DMS 273 treated with DMSO at 0.1 percent for 48 hours (cell line): ENCODE measurements around the gene EHMT1.
"Not testable (repeated sequence)": the region's sequence is repeated elsewhere in the genome, so short reads cannot be mapped to it uniquely, and the experiment has no call there.

Experiments
- DNase-seq: peaks from one replicate; lab custom pipeline; 2025; lab: John Stamatoyannopoulos, UW

EHMT1 gene

GRCh38 chr9:137720571-137721110, 101.8 kb downstream of the EHMT1 start:
- DNase-seq, result no peak

GRCh38 chr9:137721479-137721878, 102.7 kb downstream of the EHMT1 start:
- no peak for DNase-seq

- DNase-seq, result no peak
Measured at GRCh38 chr9:137721899-137722298, 103.1 kb downstream of the EHMT1 start.

GRCh38 chr9:137722481-137722880, 103.7 kb downstream of the EHMT1 start:
- DNase-seq, result no peak

GRCh38 chr9:137723356-137723755, 104.6 kb downstream of the EHMT1 start:
- DNase-seq, result not testable (repeated sequence)

- no peak for DNase-seq
Measured at GRCh38 chr9:137723783-137724445, 105.1 kb downstream of the EHMT1 start.

- DNase-seq, result no peak
Measured at GRCh38 chr9:137724818-137725240, 106.0 kb downstream of the EHMT1 start.

- no peak for DNase-seq
Measured at GRCh38 chr9:137725598-137725997, 106.8 kb downstream of the EHMT1 start.

GRCh38 chr9:137726336-137726735, 107.5 kb downstream of the EHMT1 start:
- DNase-seq, result not testable (repeated sequence)

- DNase-seq, result no peak
Measured at GRCh38 chr9:137726764-137727163, 108.0 kb downstream of the EHMT1 start.

GRCh38 chr9:137727716-137728115, 108.9 kb downstream of the EHMT1 start:
- DNase-seq, result no peak

GRCh38 chr9:137728444-137729311, 109.9 kb downstream of the EHMT1 start:
- no peak for DNase-seq

- DNase-seq, result no peak
Measured at GRCh38 chr9:137731216-137731946, 112.6 kb downstream of the EHMT1 start.

- DNase-seq, result no peak
Measured at GRCh38 chr9:137731947-137732813, 113.4 kb downstream of the EHMT1 start.

GRCh38 chr9:137733429-137733828, 114.6 kb downstream of the EHMT1 start:
- no peak for DNase-seq

GRCh38 chr9:137734181-137734580, 115.4 kb downstream of the EHMT1 start:
- no peak for DNase-seq

GRCh38 chr9:137738182-137738696, 119.4 kb downstream of the EHMT1 start:
- DNase-seq, result not testable (repeated sequence)

- no peak for DNase-seq
Measured at GRCh38 chr9:137738703-137739102, 119.9 kb downstream of the EHMT1 start.

GRCh38 chr9:137739371-137740309, 120.8 kb downstream of the EHMT1 start:
- no peak for DNase-seq

GRCh38 chr9:137740312-137740711, 121.5 kb downstream of the EHMT1 start:
- DNase-seq, result peak; percentile 11
